Lower lobe of right lung (tissue), 2 donors: Measurements from ENCODE around the gene MID1. TPM values are rescaled to one million over a fixed set of nuclear protein-coding genes. Genes with fewer than 3 reads are reported as not detected.

ENCODE experiments used
- ATAC-seq, 2 donors: fragments of 200-7000 bp; cut with Tn5 transposase; one replicate each; pipeline ENCODE4 v1.9.1; 2020 to 2022; ENCODE audit warnings: mild to moderate bottlenecking in 2 of 2, moderate library complexity in 2 of 2
- DNase-seq: peaks from one replicate; pipeline ENCODE4 v3.0.0-alpha.2; 2020
- H3K27ac ChIP-seq: fragments of 200-600 bp; one replicate; pipeline ENCODE4 v1.8.0; 2022
- H3K27me3 ChIP-seq: fragments of 200-600 bp; one replicate; pipeline ENCODE4 v1.8.0; 2022; ENCODE audit warnings: low read depth
- H3K36me3 ChIP-seq: fragments of 200-600 bp; one replicate; pipeline ENCODE4 v1.8.0; 2022; ENCODE audit warnings: mild to moderate bottlenecking
- H3K4me1 ChIP-seq: fragments of 200-600 bp; one replicate; pipeline ENCODE4 v1.8.0; 2022
- H3K4me3 ChIP-seq: fragments of 200-600 bp; one replicate; pipeline ENCODE4 v1.8.0; 2022; ENCODE audit warnings: mild to moderate bottlenecking
- H3K9me3 ChIP-seq: fragments of 200-600 bp; one replicate; pipeline ENCODE4 v1.8.0; 2022
- intact Hi-C: fragments of 100-400 bp; cut with DNase I; formaldehyde crosslinking; loops from one replicate; pipeline ENCODE4 v1.11.0; 2022
- total RNA-seq: library from RNA; stranded (reverse); fragmentation: NEBNext Ultra II Directional; extraction: Animal tissue kit (Norgen Biotek cat#: 25700); gene quantifications from one replicate; pipeline ENCODE4 v1.2.1, GENCODE V29; 2021
- TF ChIP-seq, protein P1 (sequence below): fragments of 200-600 bp; IDR thresholded peaks from one replicate; pipeline ENCODE4 v1.8.0; 2022; ENCODE audit warnings: antibody characterized with exemption, mild to moderate bottlenecking
- donor health status: DM: no; HTN: yes; CAD: no; lungs with severe emphysema.

MID1 gene
- total RNA-seq, 1 donor from 2014 or later = 24.9 TPM

DNA sequence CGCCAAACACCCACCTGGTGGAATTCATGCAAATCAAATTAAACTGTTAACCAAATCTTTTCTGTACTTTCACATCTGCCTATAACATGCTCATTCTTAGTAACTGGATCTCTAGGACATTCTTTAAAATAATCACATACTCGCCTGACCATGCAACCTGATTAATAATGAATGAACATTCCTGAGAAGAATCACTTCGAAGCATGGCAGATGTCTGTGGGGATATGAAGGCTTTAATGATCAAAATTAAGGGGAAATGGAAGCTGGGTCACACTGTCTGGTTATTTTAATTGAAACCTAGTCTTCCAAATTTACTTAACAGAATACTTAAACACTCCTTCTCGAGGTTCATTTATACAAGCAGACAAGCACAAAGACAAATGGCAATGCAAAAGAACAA lies 44.2 kb downstream of the MID1 start:
- Histone ChIP-seq H3K4me3 (peak overlapping the region; percentile 33), H3K36me3 (no peaks in the 10 kb centered on the region), H3K4me1 (peaks cover 10% of the 10 kb centered on the region), H3K9me3 (no peaks in the 10 kb centered on the region), H3K27ac (peak overlapping the region; percentile 24), H3K27me3 (no peaks in the 10 kb centered on the region)
- TF ChIP-seq, protein P1, sequence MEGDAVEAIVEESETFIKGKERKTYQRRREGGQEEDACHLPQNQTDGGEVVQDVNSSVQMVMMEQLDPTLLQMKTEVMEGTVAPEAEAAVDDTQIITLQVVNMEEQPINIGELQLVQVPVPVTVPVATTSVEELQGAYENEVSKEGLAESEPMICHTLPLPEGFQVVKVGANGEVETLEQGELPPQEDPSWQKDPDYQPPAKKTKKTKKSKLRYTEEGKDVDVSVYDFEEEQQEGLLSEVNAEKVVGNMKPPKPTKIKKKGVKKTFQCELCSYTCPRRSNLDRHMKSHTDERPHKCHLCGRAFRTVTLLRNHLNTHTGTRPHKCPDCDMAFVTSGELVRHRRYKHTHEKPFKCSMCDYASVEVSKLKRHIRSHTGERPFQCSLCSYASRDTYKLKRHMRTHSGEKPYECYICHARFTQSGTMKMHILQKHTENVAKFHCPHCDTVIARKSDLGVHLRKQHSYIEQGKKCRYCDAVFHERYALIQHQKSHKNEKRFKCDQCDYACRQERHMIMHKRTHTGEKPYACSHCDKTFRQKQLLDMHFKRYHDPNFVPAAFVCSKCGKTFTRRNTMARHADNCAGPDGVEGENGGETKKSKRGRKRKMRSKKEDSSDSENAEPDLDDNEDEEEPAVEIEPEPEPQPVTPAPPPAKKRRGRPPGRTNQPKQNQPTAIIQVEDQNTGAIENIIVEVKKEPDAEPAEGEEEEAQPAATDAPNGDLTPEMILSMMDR = no peak
- ATAC-seq (no peak), DNase-seq (no peak)
- intact Hi-C loops = no loop called here

GRCh38 chrX:10574663-10575062 lies 45.7 kb downstream of the MID1 start:
- Histone ChIP-seq H3K4me3 (no peak overlapping the region), H3K36me3 (no peaks in the 10 kb centered on the region), H3K27ac (no peak overlapping the region), H3K9me3 (no peaks in the 10 kb centered on the region), H3K27me3 (no peaks in the 10 kb centered on the region), H3K4me1 (peaks cover 10% of the 10 kb centered on the region)
- ATAC-seq (no peak), DNase-seq (no peak)
- intact Hi-C loops = no loop called here
- TF ChIP-seq, protein P1 = no peak

DNA sequence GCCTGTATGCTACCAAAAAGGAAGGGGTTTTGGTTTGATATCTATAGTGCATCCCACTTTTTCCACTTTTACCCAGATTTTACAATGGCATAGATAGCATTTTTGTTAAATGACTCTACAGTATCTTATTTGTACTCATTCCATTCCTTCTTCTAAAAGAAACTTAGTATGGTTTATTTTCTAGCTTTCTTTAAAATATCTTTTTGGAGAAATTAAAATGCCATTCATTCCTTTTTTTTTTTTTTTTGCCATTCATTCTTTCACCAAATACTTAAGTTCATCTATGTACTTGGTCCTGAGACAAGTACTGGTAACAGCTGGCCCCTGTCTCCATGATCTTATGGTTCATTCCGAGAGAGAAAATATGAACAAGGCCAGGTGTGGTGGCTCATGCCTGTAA lies 49.1 kb downstream of the MID1 start:
- no peak overlapping the region for H3K27ac ChIP-seq
- no peaks in the 10 kb centered on the region for H3K36me3 ChIP-seq
- DNase-seq = no peak
- TF ChIP-seq, protein P1 = no peak
- no peaks in the 10 kb centered on the region for H3K27me3 ChIP-seq
- H3K9me3 ChIP-seq = no peaks in the 10 kb centered on the region
- H3K4me3 ChIP-seq = no peak overlapping the region
- intact Hi-C loops = no loop called here
- H3K4me1 ChIP-seq = no peaks in the 10 kb centered on the region
- no peak for ATAC-seq

DNA sequence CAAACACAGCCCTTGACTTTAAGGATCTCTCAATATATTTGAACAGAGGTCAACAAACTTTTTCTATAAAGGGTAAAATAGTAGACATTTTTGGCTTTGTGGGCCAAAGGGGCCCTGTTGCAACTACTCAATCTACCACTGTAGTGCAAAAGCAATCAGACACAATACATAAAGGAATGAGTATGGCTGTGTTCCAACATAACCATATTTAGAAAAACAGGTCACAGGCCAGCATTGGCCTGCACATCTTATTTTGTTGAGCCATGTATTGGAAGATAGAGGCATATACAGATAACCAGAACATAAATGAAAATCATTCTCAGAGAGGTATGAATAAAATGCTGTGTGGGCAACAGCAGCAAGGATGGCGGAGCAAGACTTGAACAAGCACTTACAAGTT lies 49.8 kb downstream of the MID1 start:
- TF ChIP-seq, protein P1 = no peak
- no peak overlapping the region for H3K4me3 ChIP-seq
- H3K9me3 ChIP-seq = no peaks in the 10 kb centered on the region
- DNase-seq (no peak), ATAC-seq (no peak)
- intact Hi-C loops = no loop called here
- H3K36me3 ChIP-seq = no peaks in the 10 kb centered on the region
- H3K27ac ChIP-seq = no peak overlapping the region
- H3K27me3 ChIP-seq = no peaks in the 10 kb centered on the region
- no peaks in the 10 kb centered on the region for H3K4me1 ChIP-seq

DNA sequence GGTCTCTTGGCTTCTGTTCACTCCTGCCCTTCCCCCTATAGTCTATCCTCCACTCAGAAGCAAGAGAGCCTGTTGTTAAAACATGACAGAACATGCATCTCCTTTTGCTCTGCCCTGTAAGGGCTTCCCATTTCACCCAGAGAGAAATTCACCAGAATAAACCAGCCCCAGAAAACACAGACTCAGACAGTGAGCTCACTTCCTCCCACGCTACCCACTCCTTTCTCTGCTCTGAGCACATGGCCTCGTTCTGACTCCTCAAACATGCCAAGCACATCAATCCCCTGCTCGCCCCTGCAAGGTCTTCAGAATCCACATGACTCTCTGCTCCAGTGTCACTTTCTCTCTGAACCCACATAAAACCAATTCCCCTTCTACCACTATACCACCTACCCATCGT lies 50.4 kb downstream of the MID1 start:
- Histone ChIP-seq H3K9me3 (no peaks in the 10 kb centered on the region), H3K27me3 (no peaks in the 10 kb centered on the region), H3K27ac (no peak overlapping the region), H3K4me1 (no peaks in the 10 kb centered on the region), H3K36me3 (no peaks in the 10 kb centered on the region), H3K4me3 (no peak overlapping the region)
- TF ChIP-seq, protein P1 = no peak
- intact Hi-C loops = no loop called here
- DNase-seq (no peak), ATAC-seq (no peak)

DNA sequence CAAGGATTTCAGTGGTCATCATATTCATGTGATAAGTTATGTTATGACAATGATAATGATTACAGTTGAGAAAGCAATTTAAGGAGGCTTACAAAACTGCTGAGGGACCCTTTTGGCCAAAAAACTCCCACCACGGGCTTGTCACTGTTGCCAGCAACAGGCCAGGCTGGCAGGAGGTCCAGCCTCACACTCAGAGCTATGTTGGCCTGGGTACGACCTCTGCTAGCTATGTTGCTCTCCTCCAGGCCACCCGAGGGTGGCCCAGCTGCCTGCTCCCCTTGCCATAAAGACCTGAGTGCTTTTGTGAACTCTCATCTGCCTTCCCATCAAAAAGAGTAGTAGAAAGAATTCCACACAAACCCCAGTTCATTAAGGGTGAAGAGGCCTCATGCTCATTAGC lies 52.0 kb downstream of the MID1 start:
- Histone ChIP-seq H3K4me1 (no peaks in the 10 kb centered on the region), H3K36me3 (no peaks in the 10 kb centered on the region), H3K4me3 (no peak overlapping the region), H3K27ac (no peak overlapping the region), H3K27me3 (no peaks in the 10 kb centered on the region), H3K9me3 (no peaks in the 10 kb centered on the region)
- intact Hi-C loops = no loop called here
- TF ChIP-seq, protein P1 = no peak
- no peak for ATAC-seq
- DNase-seq = no peak
